H1 (cell line): ENCODE results near the gene HMGXB3.

Source experiments
- CEBPB ChIP-seq: IDR thresholded peaks from 2 replicates; pipeline ENCODE4 v1.6.1; 2012; ENCODE audit warnings: low read depth, low read length
- MAX ChIP-seq: IDR thresholded peaks from 2 replicates; pipeline ENCODE4 v1.6.1; 2012; ENCODE audit warnings: inconsistent platforms
- RAD21 ChIP-seq, 2 experiments: IDR thresholded peaks in 1 of 2; conservative IDR thresholded peaks in 1 of 2; 2 replicates each; pipeline ENCODE4 v1.6.1; 2011; ENCODE audit warnings: low read depth in 2 of 2, low read length in 2 of 2, improper control_type of control experiment in 1 of 2, inconsistent platforms in 1 of 2, mild to moderate bottlenecking in 1 of 2, moderate library complexity in 1 of 2
- TBP ChIP-seq: IDR thresholded peaks from 2 replicates; pipeline ENCODE4 v1.6.1; 2011; ENCODE audit warnings: low read depth, low read length, improper control_type of control experiment
- TCF12 ChIP-seq: IDR thresholded peaks from 2 replicates; pipeline ENCODE4 v1.6.1; 2011; ENCODE audit warnings: low read depth, mild to moderate bottlenecking, low read length
- ZNF274 ChIP-seq: IDR thresholded peaks from 2 replicates; pipeline ENCODE4 v1.7.0; 2012; ENCODE audit warnings: low read length, borderline replicate concordance; ENCODE audit errors: extremely low read depth

- TF ChIP-seq TBP (no peak), ZNF274 (no peak), CEBPB (no peak), TCF12 (no peak), MAX (0 out of 2 replicates have a peak, but pooled peaks have one; percentile 31), RAD21 (IDR thresholded peaks at IDR 0.05 in 1 of 2, conservative IDR thresholded peaks at IDR 0.05 in 1 of 2; ENCODE audit: low read depth in 2 of 2, low read length in 2 of 2) (no peak)
These were observed 586 bp downstream of the HMGXB3 start for GRCh38 chr5:150000990-150001659.
